Cardiac muscle cell (in vitro differentiated cells and primary cell): ENCODE results near the gene PRLR. TPM values are rescaled to one million over a fixed set of nuclear protein-coding genes. Genes with fewer than 3 reads are reported as not detected.

Experiments used
- DNase-seq, 2 donors: peaks; one replicate each; pipeline versions ENCODE4 v3.0.0 to v3.0.0-alpha.2; 2010 to 2017; ENCODE audit warnings: low read depth in 1 of 2, low spot score in 1 of 2
- H3K27ac ChIP-seq: fragments of 200-600 bp; sonication (generic); 2 replicates; pipeline ENCODE4 v1.5.1; 2016
- H3K27me3 ChIP-seq: fragments of 200-600 bp; sonication (generic); 2 replicates; pipeline ENCODE4 v1.6.0; 2016; ENCODE audit warnings: control low read depth
- H3K36me3 ChIP-seq: fragments of 200-600 bp; sonication (generic); 2 replicates; pipeline ENCODE4 v1.5.1; 2016; ENCODE audit warnings: control low read depth
- H3K4me1 ChIP-seq: fragments of 200-600 bp; sonication (generic); 2 replicates; pipeline ENCODE4 v1.8.1; 2017; ENCODE audit warnings: low read depth, mild to moderate bottlenecking, mixed run types
- H3K4me3 ChIP-seq: fragments of 200-600 bp; sonication (generic); 2 replicates; pipeline ENCODE4 v1.5.1; 2016; ENCODE audit warnings: mild to moderate bottlenecking
- H3K9me3 ChIP-seq: fragments of 200-600 bp; sonication (generic); 2 replicates; pipeline ENCODE4 v1.5.1; 2017; ENCODE audit warnings: low read depth, mild to moderate bottlenecking, control low read depth
- polyA plus RNA-seq: library from polyadenylated mRNA; unstranded; fragments of >200 nt; fragmentation: Nextera tagmentation; extraction: Ambion mirVana; gene quantifications from 2 replicates; pipeline ENCODE4 v1.2.1, GENCODE V29; 2016
- total RNA-seq: library from RNA; depleted of rRNA; stranded (reverse); fragments of >200 nt; gene quantifications from 2 replicates; pipeline ENCODE4 v1.2.3, GENCODE V29; 2016
- TF ChIP-seq, protein P1 (sequence below): IDR thresholded peaks from 2 replicates; pipeline ENCODE4 v1.5.1; 2012; ENCODE audit warnings: low read depth, mild to moderate bottlenecking, low read length

The PRLR gene
- total and polyA plus RNA-seq, 2 experiments from 2014 or later: 0.06 TPM; not detected in 1

DNA sequence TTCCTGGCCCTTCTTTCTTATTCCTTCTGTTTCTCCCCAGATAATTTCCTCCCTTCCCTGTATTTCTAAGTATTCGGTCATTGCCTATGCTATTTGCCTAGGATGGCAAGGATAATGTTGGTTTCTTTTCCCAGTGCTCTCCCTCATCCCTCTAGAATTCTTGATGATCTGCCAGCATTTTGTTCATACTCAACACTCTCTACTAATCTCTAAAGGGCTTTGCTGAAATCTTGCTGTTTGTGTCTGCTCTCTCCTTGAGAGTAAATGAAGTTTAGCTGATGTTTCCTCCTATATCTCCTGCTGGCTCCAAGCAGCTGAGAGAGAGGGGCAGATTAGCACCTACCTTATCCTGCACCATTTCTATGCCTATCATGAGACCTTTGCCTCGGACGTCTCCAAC lies 220.6 kb downstream of the PRLR start:
- H3K27ac ChIP-seq: no peak overlapping the region
- no peak overlapping the region for H3K4me3 ChIP-seq
- H3K4me1 ChIP-seq: peaks cover 6% of the 10 kb centered on the region
- DNase-seq: peak in 1 of 2 donors; percentile 62
- no peaks in the 10 kb centered on the region for H3K9me3 ChIP-seq
- H3K36me3 ChIP-seq: no peaks in the 10 kb centered on the region
- H3K27me3 ChIP-seq: no peaks in the 10 kb centered on the region
- TF ChIP-seq, protein P1, sequence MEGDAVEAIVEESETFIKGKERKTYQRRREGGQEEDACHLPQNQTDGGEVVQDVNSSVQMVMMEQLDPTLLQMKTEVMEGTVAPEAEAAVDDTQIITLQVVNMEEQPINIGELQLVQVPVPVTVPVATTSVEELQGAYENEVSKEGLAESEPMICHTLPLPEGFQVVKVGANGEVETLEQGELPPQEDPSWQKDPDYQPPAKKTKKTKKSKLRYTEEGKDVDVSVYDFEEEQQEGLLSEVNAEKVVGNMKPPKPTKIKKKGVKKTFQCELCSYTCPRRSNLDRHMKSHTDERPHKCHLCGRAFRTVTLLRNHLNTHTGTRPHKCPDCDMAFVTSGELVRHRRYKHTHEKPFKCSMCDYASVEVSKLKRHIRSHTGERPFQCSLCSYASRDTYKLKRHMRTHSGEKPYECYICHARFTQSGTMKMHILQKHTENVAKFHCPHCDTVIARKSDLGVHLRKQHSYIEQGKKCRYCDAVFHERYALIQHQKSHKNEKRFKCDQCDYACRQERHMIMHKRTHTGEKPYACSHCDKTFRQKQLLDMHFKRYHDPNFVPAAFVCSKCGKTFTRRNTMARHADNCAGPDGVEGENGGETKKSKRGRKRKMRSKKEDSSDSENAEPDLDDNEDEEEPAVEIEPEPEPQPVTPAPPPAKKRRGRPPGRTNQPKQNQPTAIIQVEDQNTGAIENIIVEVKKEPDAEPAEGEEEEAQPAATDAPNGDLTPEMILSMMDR: no peak

DNA sequence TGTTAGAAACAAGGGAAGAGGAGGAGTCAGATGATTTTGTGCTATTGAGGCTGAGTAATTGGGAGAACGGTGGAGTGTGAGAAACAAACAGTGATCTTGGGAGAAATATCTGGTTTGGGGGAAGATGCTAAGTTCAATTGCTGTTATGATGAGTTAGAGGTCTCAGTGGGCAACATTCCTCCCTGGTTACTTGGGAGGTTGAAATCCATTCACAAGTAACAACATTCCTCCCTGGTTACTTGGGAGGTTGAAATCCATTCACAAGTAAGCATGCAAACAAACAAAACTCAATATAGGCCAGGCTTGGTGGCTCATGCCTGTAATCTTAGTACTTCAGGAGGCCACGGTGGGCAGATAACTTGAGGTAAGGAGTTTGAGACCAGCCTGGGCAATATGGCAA lies 221.3 kb downstream of the PRLR start:
- Histone ChIP-seq H3K27ac (no peak overlapping the region), H3K36me3 (no peaks in the 10 kb centered on the region), H3K27me3 (peaks cover 5% of the 10 kb centered on the region), H3K4me3 (no peak overlapping the region), H3K4me1 (peaks cover 6% of the 10 kb centered on the region), H3K9me3 (no peaks in the 10 kb centered on the region)
- TF ChIP-seq, protein P1: no peak
- no peak for DNase-seq

DNA sequence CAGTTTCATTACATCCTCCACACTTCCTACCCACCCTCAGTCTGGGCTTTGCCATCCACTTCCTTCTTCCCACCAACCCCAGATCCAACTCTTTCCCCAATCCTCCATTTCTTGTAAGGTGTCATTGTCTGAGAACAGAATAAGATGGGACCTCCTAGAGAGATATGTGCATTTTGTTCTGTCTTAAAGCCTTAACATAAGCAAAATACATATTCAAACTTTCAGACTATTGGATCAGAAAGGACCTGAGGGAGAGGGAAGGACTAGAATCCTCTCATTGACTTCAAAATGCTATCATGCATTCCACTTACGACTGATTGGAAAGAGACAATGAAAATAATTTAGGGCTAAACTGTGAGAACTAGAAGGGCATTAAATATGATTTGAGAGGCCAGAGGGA lies 225.5 kb downstream of the PRLR start:
- Histone ChIP-seq H3K4me1 (no peaks in the 10 kb centered on the region), H3K27me3 (peaks cover 7% of the 10 kb centered on the region), H3K27ac (no peak overlapping the region), H3K9me3 (no peaks in the 10 kb centered on the region), H3K4me3 (no peak overlapping the region), H3K36me3 (no peaks in the 10 kb centered on the region)
- TF ChIP-seq, protein P1: no peak
- DNase-seq: no peak

DNA sequence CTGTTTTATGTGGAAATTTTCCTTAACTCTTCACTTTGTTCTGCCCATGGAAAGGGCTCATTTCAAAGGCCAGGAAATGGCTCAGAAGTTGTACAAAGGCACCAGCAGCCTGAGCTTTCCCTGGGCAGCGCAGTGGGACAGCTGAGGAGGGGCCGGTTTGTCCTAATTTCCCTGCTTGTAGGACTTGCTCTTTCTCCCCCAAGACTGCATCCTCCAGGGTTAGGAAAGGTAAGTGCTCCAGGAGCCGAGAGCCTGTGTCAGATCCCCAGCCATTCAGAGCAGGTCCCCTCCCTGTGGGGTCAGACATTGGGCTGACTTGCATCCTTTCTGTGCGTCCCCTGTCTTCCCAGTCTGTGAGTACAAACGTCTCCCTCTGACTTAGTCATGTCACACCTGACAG lies 226.1 kb downstream of the PRLR start:
- DNase-seq: no peak
- Histone ChIP-seq H3K27ac (no peak overlapping the region), H3K36me3 (no peaks in the 10 kb centered on the region), H3K27me3 (peaks cover 7% of the 10 kb centered on the region), H3K4me3 (no peak overlapping the region), H3K9me3 (no peaks in the 10 kb centered on the region), H3K4me1 (no peaks in the 10 kb centered on the region)
- TF ChIP-seq, protein P1: no peak

DNA sequence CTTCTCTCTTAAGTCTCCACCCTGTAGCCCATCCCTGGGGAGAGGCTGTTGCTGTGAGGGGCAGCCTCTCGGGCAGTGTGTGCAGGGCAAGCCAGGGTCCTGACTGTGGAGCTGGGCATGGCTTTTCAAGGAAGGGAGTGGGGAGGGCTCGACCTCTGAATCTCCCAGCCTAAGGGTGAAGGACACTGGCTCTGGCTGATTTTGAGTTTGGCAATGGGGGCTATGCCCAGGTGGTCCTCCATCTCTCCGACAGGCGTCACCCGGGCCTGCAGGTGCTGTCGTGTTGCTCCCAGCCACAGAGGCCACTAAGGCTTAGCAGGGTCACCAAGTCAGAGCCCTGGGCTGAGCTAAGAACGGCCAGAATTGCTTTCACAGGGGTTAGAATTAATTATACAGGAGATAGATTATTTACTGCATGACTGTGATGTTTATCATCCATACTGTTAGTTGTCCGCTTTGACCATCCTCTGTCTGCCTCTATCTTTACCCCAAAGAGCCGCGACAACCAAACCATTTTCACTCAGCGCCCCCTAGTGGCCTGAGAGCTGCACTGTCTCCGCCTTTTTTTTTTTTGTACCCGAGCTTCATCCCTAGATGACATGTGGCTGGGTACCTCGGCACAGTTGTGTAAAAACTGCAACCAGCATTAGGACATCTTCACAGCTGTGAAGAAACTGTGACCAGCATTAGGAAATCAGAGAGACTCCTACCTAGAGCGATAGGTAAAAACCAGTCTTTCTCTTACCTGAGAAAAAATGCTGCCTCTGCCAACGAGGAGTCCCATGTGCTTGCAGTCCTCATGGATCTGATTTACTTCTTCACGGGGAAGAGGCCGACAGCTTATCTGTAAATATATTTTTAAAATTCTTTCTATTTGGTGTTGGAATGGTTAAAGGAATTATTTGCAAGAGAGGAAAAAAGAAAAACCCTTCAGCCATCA lies 227.0 kb downstream of the PRLR start:
- peak; percentile 66 to 68 for DNase-seq
- no peaks in the 10 kb centered on the region for H3K9me3 ChIP-seq
- H3K36me3 ChIP-seq: no peaks in the 10 kb centered on the region
- H3K4me3 ChIP-seq: no peak overlapping the region
- peaks cover 7% of the 10 kb centered on the region for H3K27me3 ChIP-seq
- no peak overlapping the region for H3K27ac ChIP-seq
- H3K4me1 ChIP-seq: no peaks in the 10 kb centered on the region
- TF ChIP-seq, protein P1: peak; percentile 94
